ENCODE results near the gene ADCY5.

The ADCY5 gene

GRCh38 chr3:123419181-123419849 lies 29.6 kb downstream of the ADCY5 start:
- no peak for DNase-seq (ENCODE audit: low read depth)
- no peak for TF ChIP-seq CTCF (conservative IDR thresholded peaks at IDR 0.05; ENCODE audit: control insufficient read depth, insufficient read depth, low read depth, low read length)
- no peak overlapping the region for H3K4me3 ChIP-seq (ENCODE audit: control insufficient read depth, low read depth, low read length)

- DNase-seq (ENCODE audit: low read depth), result no peak
- TF ChIP-seq CTCF (conservative IDR thresholded peaks at IDR 0.05; ENCODE audit: control insufficient read depth, insufficient read depth, low read depth, low read length), result no peak
- no peak overlapping the region for H3K4me3 ChIP-seq (ENCODE audit: control insufficient read depth, low read depth, low read length)
These were observed 32.2 kb downstream of the ADCY5 start for GRCh38 chr3:123416647-123417046.

- TF ChIP-seq CTCF (conservative IDR thresholded peaks at IDR 0.05; ENCODE audit: control insufficient read depth, insufficient read depth, low read depth, low read length), result no peak
- no peak for DNase-seq (ENCODE audit: low read depth)
- no peak overlapping the region for H3K4me3 ChIP-seq (ENCODE audit: control insufficient read depth, low read depth, low read length)
These were observed 32.7 kb downstream of the ADCY5 start for GRCh38 chr3:123416173-123416572.

GRCh38 chr3:123414973-123415775 lies 33.7 kb downstream of the ADCY5 start:
- TF ChIP-seq CTCF (conservative IDR thresholded peaks at IDR 0.05; ENCODE audit: control insufficient read depth, insufficient read depth, low read depth, low read length), result no peak
- H3K4me3 ChIP-seq (ENCODE audit: control insufficient read depth, low read depth, low read length), result no peak overlapping the region
- no peak for DNase-seq (ENCODE audit: low read depth)

- no peak for DNase-seq (ENCODE audit: low read depth)
- no peak overlapping the region for H3K4me3 ChIP-seq (ENCODE audit: control insufficient read depth, low read depth, low read length)
- no peak for TF ChIP-seq CTCF (conservative IDR thresholded peaks at IDR 0.05; ENCODE audit: control insufficient read depth, insufficient read depth, low read depth, low read length)
These were observed 35.9 kb downstream of the ADCY5 start for GRCh38 chr3:123412811-123413604.

- DNase-seq (ENCODE audit: low read depth), result no peak
- no peak for TF ChIP-seq CTCF (conservative IDR thresholded peaks at IDR 0.05; ENCODE audit: control insufficient read depth, insufficient read depth, low read depth, low read length)
- no peak overlapping the region for H3K4me3 ChIP-seq (ENCODE audit: control insufficient read depth, low read depth, low read length)
These were observed 36.8 kb downstream of the ADCY5 start for GRCh38 chr3:123412076-123412475.

All from fibroblast of mammary gland (primary cell).